GM13976 (cell line): ENCODE measurements around the gene SSC5D.
A peak's percentile ranks its signal among the peaks of the same experiment; 100 is the strongest.

Source experiments
- DNase-seq: peaks from one replicate; pipeline ENCODE4 v3.0.0; 2012; ENCODE audit warnings: low spot score
- CTCF ChIP-seq: IDR thresholded peaks from 2 replicates; pipeline ENCODE4 v1.5.1; 2012; ENCODE audit warnings: borderline replicate concordance, mild to moderate bottlenecking; ENCODE audit not compliant: insufficient read depth; ENCODE audit errors: extremely low read depth, missing control alignments, control extremely low read depth
- in situ Hi-C: fragments of 300-500 bp; cut with MboI; formaldehyde crosslinking; loops from one replicate; pipeline ENCODE4 v1.12.0; 2022; ENCODE audit warnings: low sequenced_read_pairs, mixed read lengths, inconsistent platforms; ENCODE audit not compliant: unreplicated experiment

The SSC5D gene

DNA sequence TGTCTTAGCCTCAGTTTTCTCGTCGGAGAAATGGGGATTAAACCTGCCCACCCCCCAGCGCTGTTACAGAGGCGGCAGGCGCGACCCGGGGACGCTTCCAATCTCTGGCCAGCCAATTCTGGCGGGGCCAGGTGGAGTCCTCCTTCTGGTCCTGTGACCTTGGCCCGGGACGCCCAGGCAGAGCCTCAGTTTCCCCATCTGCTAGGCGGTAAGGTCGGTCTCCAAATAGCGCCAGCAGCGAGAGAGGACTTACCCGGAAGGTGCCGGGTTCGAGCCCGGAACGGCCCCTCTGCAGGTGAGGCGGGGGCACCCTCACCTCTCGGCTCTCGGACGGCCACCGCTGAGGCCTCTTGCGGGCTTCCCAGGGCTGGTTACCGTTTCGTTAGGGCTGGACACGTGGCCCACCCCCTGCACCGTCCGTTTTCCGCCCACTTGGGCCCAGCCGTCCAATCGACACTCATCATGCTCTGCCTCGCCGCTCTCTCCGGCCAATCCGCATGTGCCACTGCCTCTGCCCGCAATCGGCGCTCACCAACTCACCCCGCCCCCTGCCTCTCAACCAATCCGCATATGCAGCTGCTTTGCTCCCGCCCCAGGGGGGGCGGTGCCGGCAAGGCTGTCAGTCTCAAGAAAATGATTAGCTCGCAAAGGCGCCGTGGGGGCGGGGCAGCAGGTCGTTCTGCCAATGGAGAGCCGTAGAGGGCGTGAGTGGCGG is 26.8 kb upstream of the SSC5D start, which contains the start of gene ISOC2:
Gene ISOC2, minus strand, starts transcription at position 384 of the 715 bp plus-strand sequence. CDS start 5,156 bp downstream, outside the sequence.
- DNase-seq, result peak; percentile 100
- TF ChIP-seq CTCF, result no peak
- in situ Hi-C loops, result no loop called here

GRCh38 chr19:55461974-55462626 is 26.1 kb upstream of the SSC5D start:
- no peak for DNase-seq
- TF ChIP-seq CTCF, result no peak
- in situ Hi-C loops, result no loop called here

DNA sequence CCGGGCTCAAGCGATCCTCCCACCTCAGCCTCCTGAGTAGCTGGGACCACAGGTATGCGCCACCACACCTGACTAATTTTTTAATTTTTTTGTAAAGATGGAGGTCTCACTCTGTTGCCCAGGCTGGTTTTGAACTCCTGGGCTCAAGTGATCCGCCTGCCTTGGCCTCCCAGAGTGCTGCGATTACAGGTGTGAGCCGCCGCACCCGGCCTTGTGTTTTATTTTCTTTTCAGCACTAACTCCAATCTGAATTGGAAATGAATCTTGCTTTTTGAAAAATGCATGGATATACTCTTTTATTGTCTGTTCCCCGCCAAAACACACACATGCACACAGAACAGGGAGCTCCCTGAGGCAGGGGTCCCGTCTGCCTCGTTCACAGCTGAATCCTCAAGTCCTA is 25.5 kb upstream of the SSC5D start:
- in situ Hi-C loops, result no loop called here
- TF ChIP-seq CTCF, result no peak
- no peak for DNase-seq

GRCh38 chr19:55463583-55464031 is 24.6 kb upstream of the SSC5D start:
- in situ Hi-C loops, result no loop called here
- no peak for TF ChIP-seq CTCF

DNA sequence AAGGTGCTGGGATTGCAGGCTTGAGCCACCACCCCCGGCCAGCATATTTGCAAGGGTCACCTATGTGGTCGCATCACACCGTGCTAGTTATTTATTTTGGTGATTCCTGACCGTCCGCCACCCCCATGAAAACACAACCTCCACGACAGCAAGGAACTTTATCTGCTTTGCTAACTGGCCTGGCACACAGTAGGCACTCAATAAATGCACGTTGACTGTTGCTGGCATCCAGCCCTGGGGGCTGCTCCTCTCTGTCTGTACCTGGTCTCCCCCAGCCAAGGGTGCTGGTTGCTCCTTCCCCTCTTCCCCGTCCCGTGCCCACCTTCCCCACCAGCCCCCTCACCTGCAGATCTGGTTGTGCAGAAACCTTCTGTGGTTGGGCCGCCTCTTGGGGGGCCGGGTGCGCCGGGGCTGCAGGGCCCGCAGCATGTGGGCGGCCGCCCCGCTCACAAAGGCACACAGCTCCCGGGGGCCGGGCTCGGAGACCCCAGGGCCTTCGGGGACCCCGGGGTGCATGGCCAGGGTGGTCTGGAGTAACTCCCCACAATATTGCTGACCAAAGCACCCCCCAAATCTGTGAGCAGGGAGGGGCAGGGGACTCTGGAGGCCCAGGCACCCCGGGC is 24.1 kb upstream of the SSC5D start:
- in situ Hi-C loops, result no loop called here
- no peak for TF ChIP-seq CTCF
- no peak for DNase-seq

More at GRCh38 chr19:55463583-55464031, 24.6 kb upstream of the SSC5D start:
- no peak for DNase-seq

GRCh38 chr19:55464662-55465054 is 23.6 kb upstream of the SSC5D start, which contains the start of gene C19orf85:
TSS of gene C19orf85 (minus strand) at chr19:55464751. CDS start at chr19:55464554, 197 bp downstream.
- in situ Hi-C loops, result no loop called here
- DNase-seq, result no peak
- no peak for TF ChIP-seq CTCF
